Right lobe of liver (tissue), 6 donors: ENCODE results near the gene STMN1. TPM values are rescaled to one million over a fixed set of nuclear protein-coding genes. Genes with fewer than 3 reads are reported as not detected.

Experiments
- ATAC-seq, 4 donors: fragments of 200-7000 bp; cut with Tn5 transposase; one replicate each; pipeline ENCODE4 v1.9.1; 2020; ENCODE audit warnings: mild to moderate bottlenecking in 4 of 4, moderate library complexity in 4 of 4
- DNase-seq, 3 donors: peaks; one replicate each; pipeline ENCODE4 v3.0.0-alpha.2; 2020
- H3K27ac ChIP-seq, 3 donors: fragments of 200-600 bp; one replicate each; pipeline ENCODE4 v1.8.0; 2022
- H3K27me3 ChIP-seq, 2 donors: fragments of 200-600 bp; one replicate each; pipeline ENCODE4 v1.8.0; 2022
- H3K36me3 ChIP-seq, 4 donors: fragments of 200-600 bp; sonication (generic) in 1 of 4; one replicate each; pipeline versions ENCODE4 v1.5.1 to v1.8.0; 2017 to 2022; ENCODE audit warnings: control low read depth in 1 of 4
- H3K4me1 ChIP-seq, 4 donors: fragments of 200-600 bp; sonication (generic) in 1 of 4; one replicate each; pipeline versions ENCODE4 v1.5.1 to v1.8.0; 2017 to 2022; ENCODE audit warnings: control low read depth in 1 of 4
- H3K4me3 ChIP-seq, 3 donors: fragments of 200-600 bp; one replicate each; pipeline ENCODE4 v1.8.0; 2022
- H3K9me3 ChIP-seq, 4 donors: fragments of 200-600 bp; sonication (generic) in 1 of 4; one replicate each; pipeline versions ENCODE4 v1.5.1 to v1.8.0; 2017 to 2022; ENCODE audit warnings: control low read depth in 1 of 4
- CTCF ChIP-seq, 4 donors: fragments of 200-600 bp in 3 of 4; fragments of 450-650 bp in 1 of 4; IDR thresholded peaks; one replicate each; pipeline versions ENCODE4 v1.5.1 to v1.8.0; 2016 to 2022; ENCODE audit warnings: antibody characterized with exemption in 4 of 4, mild to moderate bottlenecking in 2 of 4
- POLR2A ChIP-seq: fragments of 450-650 bp; IDR thresholded peaks from one replicate; pipeline ENCODE4 v1.6.1; 2017; ENCODE audit warnings: antibody characterized with exemption, mild to moderate bottlenecking
- WGBS: methylation state at CpG from one replicate; pipeline ENCODE4 v1.1.6; 2018; ENCODE audit warnings: low coverage, low lambda C conversion rate; ENCODE audit not compliant: insufficient coverage; ENCODE audit errors: missing lambda C conversion rate; 5-methylcytosine and 5-hydroxymethylcytosine counted together
- intact Hi-C, 2 donors: fragments of 100-400 bp; cut with DNase I; formaldehyde crosslinking; loops; one replicate each; pipeline versions ENCODE4 v1.11.2 to v1.14.1; 2022
- total RNA-seq, 6 experiments: library from RNA; depleted of rRNA in 2 of 6; stranded (reverse); fragments of >200 nt in 2 of 6; fragmentation: NEBNext Ultra II Directional in 3 of 6; extraction: Animal tissue kit (Norgen Biotek cat#: 25700) in 3 of 6; gene quantifications; one replicate each; pipeline versions ENCODE4 v1.1.0 to v1.2.4, GENCODE V29; 2016 to 2023
- donor health status: DM: no; HTN: yes; CAD: no.
- donor health status: DM: no; HTN: no; CAD: no.
- donor health status: DM: no; HTN: no; CAD: no.
- donor health status: DM: no; HTN: yes; CAD: no.
- donor health status: DM: no; HTN: yes; CAD: no.

STMN1 gene
- total RNA-seq, 6 experiments from 2014 or later = 2.1 to 11.7 (median 6.8) TPM

GRCh38 chr1:25875856-25876692 is 30.1 kb downstream of the STMN1 start:
- no peaks in the 10 kb centered on the region for H3K36me3 ChIP-seq
- TF ChIP-seq CTCF (IDR thresholded peaks at IDR 0.05) = no peak
- peak overlapping the region; percentile 66 to 70 (median 67) for H3K27ac ChIP-seq
- intact Hi-C loops = no loop called here
- H3K4me1 ChIP-seq = peaks cover 0 to 51% (median 22%) of the 10 kb centered on the region in 4 donors
- peak overlapping the region; percentile 55 to 61 (median 59) for H3K4me3 ChIP-seq
- DNase-seq (peak in 1 of 3 donors; percentile 58), ATAC-seq (peak in 1 of 4 donors; percentile 14)
- H3K27me3 ChIP-seq = no peaks in the 10 kb centered on the region
- H3K9me3 ChIP-seq = no peaks in the 10 kb centered on the region
- 53% methylated on average over 10 of the region's 32 CpGs for WGBS

- WGBS = 0% methylated on average over 36 of the region's 75 CpGs
Measured at GRCh38 chr1:25875154-25875855, 30.9 kb downstream of the STMN1 start, which contains the start of gene PAQR7. PAQR7 (minus strand) TSS chr1:25875708; CDS start chr1:25863839, 11,869 bp downstream.

GRCh38 chr1:25874635-25875153 is 31.5 kb downstream of the STMN1 start:
- TF ChIP-seq CTCF (IDR thresholded peaks at IDR 0.05) (no peak), POLR2A (no peak)
- Histone ChIP-seq H3K27me3 (no peaks in the 10 kb centered on the region), H3K4me3 (peak overlapping the region; percentile 55 to 61 (median 59)), H3K9me3 (no peaks in the 10 kb centered on the region), H3K36me3 (no peaks in the 10 kb centered on the region), H3K4me1 (peaks cover 0 to 59% (median 25%) of the 10 kb centered on the region in 4 donors), H3K27ac (peak overlapping the region; percentile 66 to 70 (median 67))
- DNase-seq (no peak), ATAC-seq (no peak)
- WGBS = 6% methylated on average over 3 of the region's 8 CpGs
- intact Hi-C loops = no loop called here

More at GRCh38 chr1:25875154-25875855, 30.9 kb downstream of the STMN1 start, which contains the start of gene PAQR7:
- Histone ChIP-seq H3K27ac (peak within 1 kb of the TSS; percentile 66 to 70 (median 67)), H3K4me1 (peaks cover 0 to 59% (median 25%) of the 10 kb centered on the region in 4 donors), H3K4me3 (peak within 1 kb of the TSS; percentile 55 to 61 (median 59)), H3K36me3 (no peaks in the 10 kb centered on the region), H3K9me3 (no peaks in the 10 kb centered on the region), H3K27me3 (no peaks in the 10 kb centered on the region)
- TF ChIP-seq POLR2A = peak; percentile 56
- no peak for TF ChIP-seq CTCF (IDR thresholded peaks at IDR 0.05)
- peak; percentile 57 to 74 (median 66) for ATAC-seq
- peak; percentile 81 to 91 (median 89) for DNase-seq
- intact Hi-C loops = no loop called here

GRCh38 chr1:25874209-25874608 is 32.0 kb downstream of the STMN1 start:
- no peaks in the 10 kb centered on the region for H3K36me3 ChIP-seq
- no peaks in the 10 kb centered on the region for H3K9me3 ChIP-seq
- no peaks in the 10 kb centered on the region for H3K27me3 ChIP-seq
- WGBS = 91% methylated on average over 3 of the region's 3 CpGs
- peaks cover 0 to 60% (median 25%) of the 10 kb centered on the region in 4 donors for H3K4me1 ChIP-seq
- ATAC-seq = no peak
- intact Hi-C loops = no loop called here
- no peak overlapping the region for H3K4me3 ChIP-seq
- H3K27ac ChIP-seq = no peak overlapping the region
- no peak for DNase-seq
- TF ChIP-seq POLR2A = no peak
- no peak for TF ChIP-seq CTCF (IDR thresholded peaks at IDR 0.05)
